Natural killer cell (primary cell): ENCODE results near the gene TSKU. TPM values are rescaled to one million over a fixed set of nuclear protein-coding genes. Genes with fewer than 3 reads are reported as not detected.

Experiments
- ATAC-seq, 3 donors: fragments of 150-1000 bp in 2 of 3; fragments of 200-7000 bp in 1 of 3; cut with Tn5 transposase; 1 replicate in 1 of 3; 2 replicates in 2 of 3; pipeline ENCODE4 v1.10.0; 2021; ENCODE audit warnings: mild to moderate bottlenecking in 2 of 3, moderate library complexity in 2 of 3
- DNase-seq, 2 donors: peaks; one replicate each; pipeline versions ENCODE4 v3.0.0 to v3.0.0-alpha.2; 2013 to 2021; ENCODE audit warnings: mixed read lengths in 1 of 2
- H3K27ac ChIP-seq: one replicate; pipeline ENCODE4 v1.5.1; 2013; ENCODE audit warnings: mild to moderate bottlenecking, low read length
- H3K27me3 ChIP-seq: one replicate; pipeline ENCODE4 v1.6.1; 2013; ENCODE audit warnings: low read length; ENCODE audit not compliant: control insufficient read depth, insufficient read depth
- H3K36me3 ChIP-seq: one replicate; pipeline ENCODE4 v1.6.1; 2013; ENCODE audit warnings: low read length; ENCODE audit not compliant: control insufficient read depth, insufficient read depth
- H3K4me1 ChIP-seq: one replicate; pipeline ENCODE4 v1.6.1; 2013; ENCODE audit warnings: low read length; ENCODE audit not compliant: control insufficient read depth, insufficient read depth
- H3K4me3 ChIP-seq: one replicate; pipeline ENCODE4 v1.5.1; 2013; ENCODE audit warnings: low read length
- H3K9me3 ChIP-seq: one replicate; pipeline ENCODE4 v1.6.1; 2013; ENCODE audit warnings: low read length; ENCODE audit not compliant: control insufficient read depth, insufficient read depth
- H3K27ac Mint-ChIP-seq, 2 donors: one replicate each; pipeline ENCODE4 v1.8.0; 2022; ENCODE audit warnings: mild to moderate bottlenecking in 2 of 2, mixed read lengths in 2 of 2, moderate library complexity in 1 of 2
- H3K27me3 Mint-ChIP-seq, 2 donors: one replicate each; pipeline ENCODE4 v1.8.0; 2022; ENCODE audit warnings: low read depth in 2 of 2, mixed read lengths in 2 of 2
- H3K36me3 Mint-ChIP-seq: one replicate; pipeline ENCODE4 v1.8.0; 2022; ENCODE audit warnings: mixed read lengths
- H3K4me1 Mint-ChIP-seq, 2 donors: one replicate each; pipeline ENCODE4 v1.8.0; 2022; ENCODE audit warnings: mixed read lengths in 2 of 2
- H3K4me3 Mint-ChIP-seq: one replicate; pipeline ENCODE4 v1.8.0; 2022; ENCODE audit warnings: mild to moderate bottlenecking, moderate library complexity, mixed read lengths
- H3K9me3 Mint-ChIP-seq, 2 donors: one replicate each; pipeline ENCODE4 v1.8.0; 2022; ENCODE audit warnings: mixed read lengths in 2 of 2
- WGBS: methylation state at CpG from one replicate; pipeline ENCODE4 v1.1.7; 2013; ENCODE audit warnings: missing lambda C conversion rate; ENCODE audit not compliant: insufficient coverage; 5-methylcytosine and 5-hydroxymethylcytosine counted together
- intact Hi-C: fragments of 100-400 bp; cut with micrococcal nuclease; formaldehyde crosslinking; loops from one replicate; pipeline ENCODE4 v1.14.2; 2022
- total RNA-seq, 4 donors: library from RNA; stranded (reverse); fragments of 120-200 nt in 1 of 4; gene quantifications; one replicate each; pipeline versions ENCODE4 v1.2.3 to v1.2.4, GENCODE V29; 2013 to 2022
- TF ChIP-seq, protein P1 (sequence below): fragments of 200-600 bp; IDR thresholded peaks from one replicate; pipeline ENCODE4 v1.8.0; 2022; ENCODE audit warnings: antibody characterized with exemption

TSKU gene
- total RNA-seq, 3 donors from 2014 or later (not counting 1 experiment from before 2014, with no cell fraction given), result not detected

DNA sequence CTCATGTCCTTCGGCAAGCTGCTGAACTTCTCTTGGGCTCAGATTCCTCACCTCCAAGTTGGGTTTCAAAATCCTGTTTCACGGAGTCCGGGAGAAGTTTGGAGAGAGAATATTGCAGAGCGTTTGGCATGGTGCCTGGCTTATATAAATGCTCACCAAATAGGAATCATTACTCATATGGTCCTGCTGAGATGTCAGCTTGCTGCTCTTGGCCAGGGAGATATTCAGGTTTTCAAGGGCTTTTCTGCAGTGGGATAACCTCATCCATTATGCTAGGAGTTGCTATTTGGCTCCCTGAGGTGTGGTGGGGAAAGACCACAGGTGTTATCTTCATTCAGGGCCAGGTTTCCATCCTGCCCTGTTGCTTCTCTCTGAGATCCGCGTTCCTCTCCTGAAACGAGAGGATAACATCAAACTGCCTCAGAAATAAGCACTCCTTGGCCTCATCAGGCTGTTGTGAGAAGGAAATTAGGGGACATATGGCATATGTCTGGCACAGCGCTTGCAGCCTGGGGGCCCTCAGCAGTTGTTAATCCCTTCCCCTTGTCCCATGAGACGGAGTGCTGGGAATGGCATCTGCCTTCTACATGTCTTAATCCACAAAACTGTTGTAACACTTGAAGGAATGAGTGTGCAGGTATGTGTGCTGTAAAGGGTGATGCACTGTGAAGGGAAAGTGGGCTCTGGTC lies 47.6 kb downstream of the TSKU start:
- H3K4me1 Mint-ChIP-seq, result peaks cover 0 to 3% of the 10 kb centered on the region in 2 donors
- no peaks in the 10 kb centered on the region for H3K9me3 Mint-ChIP-seq
- ATAC-seq (no peak), DNase-seq (no peak)
- no peak overlapping the region for H3K27ac Mint-ChIP-seq
- no peaks in the 10 kb centered on the region for H3K4me1 ChIP-seq
- WGBS, result 86% methylated on average over 9 of the region's 9 CpGs
- H3K36me3 ChIP-seq, result no peaks in the 10 kb centered on the region
- peaks cover 13 to 17% of the 10 kb centered on the region in 2 donors for H3K27me3 Mint-ChIP-seq
- TF ChIP-seq, protein P1, sequence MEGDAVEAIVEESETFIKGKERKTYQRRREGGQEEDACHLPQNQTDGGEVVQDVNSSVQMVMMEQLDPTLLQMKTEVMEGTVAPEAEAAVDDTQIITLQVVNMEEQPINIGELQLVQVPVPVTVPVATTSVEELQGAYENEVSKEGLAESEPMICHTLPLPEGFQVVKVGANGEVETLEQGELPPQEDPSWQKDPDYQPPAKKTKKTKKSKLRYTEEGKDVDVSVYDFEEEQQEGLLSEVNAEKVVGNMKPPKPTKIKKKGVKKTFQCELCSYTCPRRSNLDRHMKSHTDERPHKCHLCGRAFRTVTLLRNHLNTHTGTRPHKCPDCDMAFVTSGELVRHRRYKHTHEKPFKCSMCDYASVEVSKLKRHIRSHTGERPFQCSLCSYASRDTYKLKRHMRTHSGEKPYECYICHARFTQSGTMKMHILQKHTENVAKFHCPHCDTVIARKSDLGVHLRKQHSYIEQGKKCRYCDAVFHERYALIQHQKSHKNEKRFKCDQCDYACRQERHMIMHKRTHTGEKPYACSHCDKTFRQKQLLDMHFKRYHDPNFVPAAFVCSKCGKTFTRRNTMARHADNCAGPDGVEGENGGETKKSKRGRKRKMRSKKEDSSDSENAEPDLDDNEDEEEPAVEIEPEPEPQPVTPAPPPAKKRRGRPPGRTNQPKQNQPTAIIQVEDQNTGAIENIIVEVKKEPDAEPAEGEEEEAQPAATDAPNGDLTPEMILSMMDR, result no peak
- H3K4me3 ChIP-seq, result no peak overlapping the region
- no peaks in the 10 kb centered on the region for H3K36me3 Mint-ChIP-seq
- H3K27me3 ChIP-seq, result no peaks in the 10 kb centered on the region
- no peak overlapping the region for H3K27ac ChIP-seq
- no peak overlapping the region for H3K4me3 Mint-ChIP-seq
- no peaks in the 10 kb centered on the region for H3K9me3 ChIP-seq
- intact Hi-C loops, result no loop called here

DNA sequence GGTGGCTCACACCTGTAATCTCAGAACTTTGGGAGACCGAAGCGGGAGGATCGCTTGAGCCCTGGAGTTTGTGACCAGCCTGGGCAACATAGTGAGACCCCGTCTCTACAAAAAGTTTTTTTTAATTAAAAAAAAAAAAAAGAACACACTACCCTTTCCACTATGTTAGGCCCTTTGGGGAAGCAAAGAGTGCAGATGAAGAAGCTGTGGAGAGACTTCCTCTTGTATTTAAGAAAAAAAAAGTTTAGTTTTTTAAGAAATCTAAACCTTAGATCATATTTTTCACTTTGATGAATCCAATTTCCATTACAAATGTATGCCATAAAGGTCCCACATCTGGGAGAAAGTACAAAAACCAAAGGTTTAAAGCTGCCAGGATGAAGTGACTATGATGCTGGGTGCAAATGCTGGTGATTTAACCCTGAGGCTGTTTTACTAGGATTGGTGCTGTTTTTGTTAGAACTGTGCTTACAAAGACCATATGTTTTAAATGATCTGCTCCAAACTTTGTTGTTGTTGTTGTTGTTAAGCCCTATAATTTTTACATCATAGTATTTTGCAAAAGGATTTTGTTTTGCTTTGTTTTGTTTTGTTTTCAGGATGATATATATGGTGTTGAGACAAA lies 48.6 kb downstream of the TSKU start:
- ATAC-seq (no peak), DNase-seq (no peak)
- Histone ChIP-seq H3K9me3 (no peaks in the 10 kb centered on the region), H3K4me1 (no peaks in the 10 kb centered on the region), H3K36me3 (no peaks in the 10 kb centered on the region), H3K4me3 (no peak overlapping the region), H3K27me3 (no peaks in the 10 kb centered on the region), H3K27ac (no peak overlapping the region)
- Mint-ChIP-seq H3K36me3 (no peaks in the 10 kb centered on the region), H3K9me3 (no peaks in the 10 kb centered on the region), H3K4me1 (no peaks in the 10 kb centered on the region), H3K4me3 (no peak overlapping the region), H3K27ac (no peak overlapping the region), H3K27me3 (peaks cover 13 to 17% of the 10 kb centered on the region in 2 donors)
- intact Hi-C loops, result no loop called here
- WGBS, result 93% methylated on average over 3 of the region's 4 CpGs
- TF ChIP-seq, protein P1, result no peak

DNA sequence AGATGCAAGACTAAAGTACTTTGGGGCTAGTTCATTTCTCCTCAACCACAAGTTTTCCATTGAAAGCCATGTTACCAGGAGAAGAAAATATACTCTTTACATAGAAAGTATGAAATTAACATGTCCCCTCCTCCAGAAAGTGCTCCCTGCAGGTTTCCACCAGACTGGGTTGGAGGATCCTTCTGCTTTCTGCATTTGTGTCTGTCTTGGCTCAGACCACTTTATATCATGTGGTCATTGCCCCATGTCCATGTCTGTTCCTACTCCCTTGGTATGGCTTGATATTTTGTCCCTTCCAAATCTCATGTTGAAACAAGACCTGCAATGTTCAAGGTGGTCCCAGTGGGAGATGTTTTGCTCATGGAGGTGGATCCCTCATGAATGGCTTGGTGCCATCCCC lies 49.2 kb downstream of the TSKU start:
- ATAC-seq (no peak), DNase-seq (no peak)
- Histone ChIP-seq H3K36me3 (no peaks in the 10 kb centered on the region), H3K9me3 (no peaks in the 10 kb centered on the region), H3K4me1 (no peaks in the 10 kb centered on the region), H3K4me3 (no peak overlapping the region), H3K27ac (no peak overlapping the region), H3K27me3 (no peaks in the 10 kb centered on the region)
- Mint-ChIP-seq H3K36me3 (no peaks in the 10 kb centered on the region), H3K4me3 (no peak overlapping the region), H3K27me3 (peaks cover 13 to 17% of the 10 kb centered on the region in 2 donors), H3K27ac (no peak overlapping the region), H3K9me3 (no peaks in the 10 kb centered on the region), H3K4me1 (no peaks in the 10 kb centered on the region)
- TF ChIP-seq, protein P1, result no peak
- intact Hi-C loops, result no loop called here
